Right ventricle myocardium inferior (tissue), 1 donor: ENCODE data around the gene PRIMA1. TPM values are rescaled to one million over a fixed set of nuclear protein-coding genes. Genes with fewer than 3 reads are reported as not detected.

Experiments used
- total RNA-seq: library from RNA; stranded (reverse); fragmentation: NEBNext Ultra II Directional; extraction: Animal tissue kit (Norgen Biotek cat#: 25700); gene quantifications from one replicate; pipeline ENCODE4 v1.2.1, GENCODE V29; 2021
- donor health status: DM: no; HTN: yes; CAD: no; lungs with severe emphysema.

Gene PRIMA1
- total RNA-seq, 1 donor from 2014 or later = 10.3 TPM

Other genes starting within 250 kb of the PRIMA1 start
- gene FAM181A, start 138.9 kb upstream of the PRIMA1 start, total RNA-seq = not detected
- gene ASB2, start 188.1 kb upstream of the PRIMA1 start, total RNA-seq = 294 TPM
- gene CCDC197, start 208.8 kb upstream of the PRIMA1 start, total RNA-seq = 0.84 TPM
- 0.35 TPM for gene OTUB2, start 237.9 kb upstream of the PRIMA1 start, total RNA-seq